NCI-H1092 treated with DMSO at 0.1 percent for 48 hours (cell line): ENCODE data around the gene FBXO21.

Experiments
- DNase-seq: peaks from one replicate; lab custom pipeline; 2025; lab: John Stamatoyannopoulos, UW

FBXO21 gene

DNA sequence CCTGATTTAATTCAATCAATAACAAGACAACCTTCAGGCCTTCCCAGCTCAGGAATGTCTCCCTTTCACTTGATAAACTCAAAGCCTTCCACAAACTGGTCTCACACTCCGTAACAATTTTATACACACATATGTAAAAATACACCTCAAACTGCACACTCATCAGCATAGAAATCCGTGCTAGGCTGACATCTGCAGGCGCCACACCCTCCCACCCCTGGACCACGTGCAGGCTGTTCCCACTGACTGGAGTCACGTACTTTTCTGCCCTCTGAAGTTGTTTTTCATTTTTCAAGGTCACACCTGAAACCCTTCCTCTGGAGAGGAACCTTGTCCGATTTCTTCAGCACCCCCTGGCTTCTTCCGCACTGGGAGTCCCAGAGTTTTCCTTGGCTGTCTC is 27.6 kb downstream of the FBXO21 start:
- DNase-seq, result no peak

DNA sequence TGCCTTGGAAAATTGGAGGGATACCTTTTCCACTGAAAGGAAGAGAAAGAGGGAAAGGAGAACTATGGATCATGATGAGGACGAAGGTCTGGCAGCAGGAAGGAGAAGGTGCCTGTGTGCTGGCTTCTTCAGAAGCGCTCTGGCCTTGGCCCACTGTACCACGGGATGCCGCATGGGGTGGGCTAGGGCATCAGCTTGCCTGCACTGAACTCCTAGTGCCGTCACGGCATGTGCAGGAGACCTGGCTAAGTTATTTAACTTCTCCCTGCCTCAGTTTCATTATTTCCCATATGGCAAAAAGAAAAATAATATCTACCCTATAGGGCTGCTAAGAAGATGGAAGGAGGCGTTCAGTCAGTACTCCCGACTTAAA is 28.1 kb downstream of the FBXO21 start:
- no peak for DNase-seq

DNA sequence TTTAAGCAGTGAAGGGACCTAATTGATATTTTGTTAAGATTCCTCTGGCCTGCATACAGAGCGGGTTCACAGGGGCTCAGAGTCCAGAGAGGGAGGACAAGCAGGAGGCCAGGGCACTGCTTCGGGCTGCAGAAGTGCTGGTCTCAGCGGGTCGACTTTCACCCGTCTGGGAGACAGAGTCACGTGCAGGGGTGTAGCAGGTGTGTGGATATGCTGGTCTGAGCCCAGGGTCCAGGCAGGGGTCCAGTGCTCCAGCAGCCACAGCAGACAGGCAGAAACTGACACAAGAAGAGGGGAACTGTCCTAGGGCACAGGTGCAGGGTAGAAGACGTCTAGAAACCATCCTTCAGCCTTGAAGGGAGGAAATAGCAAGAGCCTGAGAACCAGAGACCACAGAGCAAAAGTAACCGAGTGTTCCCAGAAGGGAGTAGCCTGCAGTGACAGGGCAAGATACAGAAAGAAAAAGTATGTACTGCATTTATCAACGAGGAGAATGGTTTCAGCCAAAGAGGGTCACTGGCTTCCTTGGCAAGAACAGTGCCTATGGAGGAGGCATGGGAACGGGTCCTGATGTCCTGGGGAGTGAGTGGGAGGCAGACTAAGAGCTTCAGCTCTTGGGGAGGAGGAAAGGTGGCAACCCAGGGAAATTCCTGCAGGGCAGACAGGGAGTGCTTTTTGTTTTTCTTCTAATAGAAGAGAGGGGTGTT is 28.7 kb downstream of the FBXO21 start:
- no peak for DNase-seq

DNA sequence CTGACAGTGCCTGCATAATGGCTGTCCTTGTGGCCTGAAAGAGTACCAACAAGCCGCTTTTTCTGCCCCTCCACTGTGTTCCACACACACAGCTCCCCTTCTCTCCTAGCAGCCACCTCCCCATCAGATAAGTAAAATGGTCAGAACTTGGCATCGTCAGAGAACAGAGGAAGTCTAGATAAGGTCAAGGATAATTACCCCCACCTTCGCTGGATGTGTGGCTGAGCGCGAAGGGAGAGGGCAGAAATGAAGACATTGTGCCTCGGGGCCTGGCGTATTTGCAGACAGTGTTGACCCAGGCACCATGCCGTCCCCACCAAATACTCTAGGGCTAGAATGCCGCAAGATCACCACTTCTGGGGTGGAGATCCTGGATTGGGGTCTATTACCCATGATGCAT is 30.6 kb downstream of the FBXO21 start:
- DNase-seq, result no peak

DNA sequence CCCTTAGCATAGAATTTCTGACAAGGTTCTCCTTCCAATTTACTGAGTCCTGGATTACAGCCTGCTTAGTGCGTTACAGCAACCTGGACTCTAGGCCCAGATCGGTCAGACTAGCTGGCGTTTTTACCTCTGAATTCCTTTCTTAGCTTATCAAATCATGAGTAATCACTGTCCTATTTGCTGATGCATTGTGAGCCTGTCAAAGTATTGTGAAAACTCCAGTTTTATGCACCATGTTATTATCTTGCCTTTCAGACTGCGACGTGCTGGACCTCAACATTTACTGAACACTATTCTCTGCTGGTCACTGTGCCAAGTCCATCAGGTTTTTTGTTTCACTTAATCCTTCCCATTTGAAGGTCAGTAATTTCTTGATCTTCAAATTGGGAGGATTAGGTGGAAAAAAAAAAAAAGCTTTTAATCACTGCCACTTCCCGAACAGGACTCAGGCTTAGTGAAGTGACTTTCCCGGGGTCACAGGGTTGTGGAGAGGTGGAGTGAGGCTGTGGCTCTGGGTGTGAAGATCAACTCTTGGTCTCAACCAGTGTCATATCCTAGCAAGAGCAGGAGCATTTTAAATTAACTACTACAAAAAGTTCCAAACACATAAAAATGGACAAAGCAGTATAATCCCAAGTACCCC is 31.2 kb downstream of the FBXO21 start:
- no peak for DNase-seq

DNA sequence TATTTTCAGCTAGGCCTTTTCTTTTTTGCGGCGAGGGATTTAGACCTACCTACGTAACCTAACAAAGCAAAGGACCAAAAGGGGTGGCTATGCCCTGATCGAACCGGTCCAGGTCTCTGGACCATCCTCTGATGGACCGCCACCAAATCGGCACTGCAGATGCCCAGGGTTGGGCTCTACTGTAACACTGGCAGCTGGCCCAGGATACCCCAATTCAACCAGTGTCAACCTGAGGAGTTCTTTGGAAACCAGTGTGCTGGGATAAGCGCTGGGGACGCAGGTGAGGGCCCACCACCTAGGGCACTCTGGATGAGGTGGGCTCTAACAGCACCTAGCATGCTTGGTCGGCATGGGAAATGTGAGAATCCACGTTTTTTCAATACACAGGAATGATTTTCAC is 32.2 kb downstream of the FBXO21 start:
- no peak for DNase-seq

DNA sequence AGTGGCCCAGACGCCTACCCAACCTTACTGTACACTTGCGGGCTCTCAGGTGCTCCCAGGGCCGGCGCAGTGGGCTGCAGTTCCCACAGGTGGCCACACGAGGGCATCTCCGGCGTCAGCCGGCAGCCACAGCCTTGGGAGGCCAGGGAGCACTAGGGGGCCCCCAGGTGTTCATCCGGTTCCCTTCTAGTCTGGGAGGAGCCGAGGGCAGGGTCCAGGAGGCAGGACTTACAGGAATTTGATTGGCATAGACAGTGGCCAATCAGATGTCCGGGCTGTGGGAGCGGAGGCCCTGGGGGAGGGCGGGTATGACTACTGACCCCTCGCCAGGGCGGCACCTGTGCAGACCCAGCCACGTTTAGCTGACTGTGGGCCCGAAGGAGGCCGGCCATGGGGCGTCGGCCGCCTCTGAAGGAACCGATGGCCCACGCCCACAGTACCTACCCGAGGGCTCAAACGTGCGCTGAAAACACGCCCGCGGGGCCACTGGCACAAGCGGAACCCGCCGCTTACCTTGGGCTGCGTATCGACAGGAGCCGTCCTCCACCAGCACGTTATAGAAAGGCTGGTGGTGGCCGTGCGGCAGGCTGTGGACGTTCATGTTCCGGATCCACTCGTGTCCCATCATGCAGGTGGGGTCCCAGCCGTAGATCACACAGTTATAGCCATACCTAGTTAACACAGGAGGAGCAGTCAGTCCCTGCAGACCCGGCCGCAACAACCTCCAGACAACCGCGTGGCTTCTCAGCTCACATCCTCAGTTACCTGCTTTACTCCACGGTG is 34.8 kb downstream of the FBXO21 start:
- peak; percentile 27 for DNase-seq

DNA sequence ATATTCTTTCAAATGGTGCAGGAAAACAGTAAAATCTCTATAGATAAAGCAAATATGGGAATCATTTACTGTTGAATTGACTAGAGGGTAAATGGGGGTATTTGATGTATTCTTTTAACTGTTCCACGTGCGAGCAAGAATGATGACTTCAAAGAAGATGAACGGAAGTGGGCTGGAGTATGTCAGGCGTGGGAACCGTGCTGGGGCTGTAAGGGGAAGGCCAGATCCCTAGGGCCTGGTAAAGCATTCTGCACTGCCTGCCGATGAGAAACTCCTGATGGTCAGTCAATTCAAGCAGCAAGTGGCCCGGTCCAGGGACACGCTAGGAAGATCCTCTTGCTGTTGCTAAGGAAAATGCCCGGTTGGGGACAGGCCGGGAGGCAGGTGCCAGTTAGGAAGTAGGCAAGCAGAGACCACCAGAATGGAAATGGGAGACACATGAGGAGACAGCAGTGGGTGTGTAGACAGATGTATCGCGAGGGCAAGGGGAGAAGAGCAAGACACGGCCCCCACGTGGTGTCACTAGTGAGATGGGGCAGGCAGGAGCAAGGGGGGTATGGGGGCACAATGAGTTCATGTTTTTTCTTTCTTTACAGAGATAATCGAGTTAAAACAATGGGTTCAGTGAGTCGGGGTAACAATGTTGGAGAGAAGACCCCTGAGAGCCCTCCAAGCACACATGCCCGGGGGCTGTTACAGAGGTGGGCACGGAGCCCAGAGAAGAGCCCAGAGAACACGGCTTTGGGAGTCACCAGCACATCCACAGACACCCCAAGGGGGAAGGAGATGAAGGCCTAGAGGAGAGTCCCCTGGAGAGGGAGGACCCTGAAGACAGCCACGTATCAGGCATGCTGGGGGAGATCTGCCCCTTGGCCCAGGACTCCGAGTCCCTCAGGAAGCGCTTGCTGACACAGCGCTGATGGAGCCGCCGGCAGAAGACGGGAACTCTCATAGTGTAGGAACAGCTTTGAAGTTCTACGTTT is 37.2 kb downstream of the FBXO21 start:
- DNase-seq, result no peak

DNA sequence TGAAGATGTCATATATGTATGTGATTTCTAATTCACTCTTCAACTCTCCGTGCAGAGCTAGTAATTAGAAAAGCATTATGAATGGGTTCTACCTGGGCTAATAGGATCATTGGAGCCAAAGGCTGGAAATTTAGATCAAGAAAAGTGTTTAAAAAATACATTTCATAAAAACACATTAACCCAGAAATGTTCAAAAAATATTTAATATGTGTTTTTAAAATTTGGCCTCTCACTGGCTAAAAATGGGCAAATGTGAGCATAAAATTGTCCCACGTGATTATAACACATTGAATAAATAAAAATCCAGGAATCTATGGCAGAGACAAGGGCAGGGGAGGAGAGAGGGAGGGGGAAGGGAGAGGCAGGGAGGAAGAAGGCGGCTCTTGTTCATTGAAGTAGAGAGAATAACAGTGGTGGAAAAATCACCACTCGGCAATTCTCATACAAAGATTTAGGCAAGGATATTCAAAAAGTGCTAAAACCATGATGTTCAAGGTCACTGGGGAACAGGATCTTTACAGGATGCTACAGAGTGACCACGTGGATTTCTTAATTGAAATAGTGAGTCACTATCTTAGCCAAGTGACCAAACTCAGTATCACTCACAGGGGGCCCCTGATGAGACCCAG is 38.8 kb downstream of the FBXO21 start:
- DNase-seq, result no peak

DNA sequence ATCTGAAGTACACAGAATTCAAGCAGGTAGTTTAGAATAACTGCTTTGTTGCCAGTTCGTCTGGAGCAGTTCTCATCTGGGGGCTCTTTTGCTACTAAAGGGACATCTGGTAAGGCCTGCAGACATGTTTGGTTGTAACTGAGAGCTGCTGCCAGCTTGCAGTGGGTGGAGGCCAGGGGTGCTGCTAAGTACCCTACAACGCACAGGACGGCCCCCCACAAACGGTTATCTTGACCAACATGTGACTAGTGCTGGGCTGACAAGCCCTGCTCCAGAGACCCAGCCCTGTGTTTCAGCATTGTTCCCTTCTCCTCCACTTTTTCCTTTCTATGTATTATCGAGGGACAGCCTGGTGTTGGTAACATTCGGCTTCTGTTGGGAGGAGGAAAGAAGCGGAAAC is 40.8 kb downstream of the FBXO21 start:
- DNase-seq, result no peak

DNA sequence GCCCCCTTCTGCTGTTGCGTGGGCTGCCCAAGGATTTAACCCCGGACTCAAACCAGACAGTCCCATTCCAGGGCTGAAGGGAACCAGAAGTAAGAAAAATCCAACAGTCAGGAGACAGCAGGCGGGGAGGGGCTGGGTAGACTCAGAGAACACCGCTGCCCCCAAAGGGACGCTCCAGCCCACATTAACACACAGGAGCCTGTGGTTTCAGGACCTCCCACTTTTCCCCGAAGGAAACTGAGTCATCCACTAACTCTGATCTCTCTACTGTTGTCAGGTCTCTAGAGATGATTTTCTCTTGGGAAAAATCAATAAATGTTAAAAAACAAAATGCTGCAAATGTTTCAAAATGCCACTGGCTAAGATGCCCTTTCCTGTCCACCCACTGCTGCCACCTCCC is 41.6 kb downstream of the FBXO21 start:
- no peak for DNase-seq

DNA sequence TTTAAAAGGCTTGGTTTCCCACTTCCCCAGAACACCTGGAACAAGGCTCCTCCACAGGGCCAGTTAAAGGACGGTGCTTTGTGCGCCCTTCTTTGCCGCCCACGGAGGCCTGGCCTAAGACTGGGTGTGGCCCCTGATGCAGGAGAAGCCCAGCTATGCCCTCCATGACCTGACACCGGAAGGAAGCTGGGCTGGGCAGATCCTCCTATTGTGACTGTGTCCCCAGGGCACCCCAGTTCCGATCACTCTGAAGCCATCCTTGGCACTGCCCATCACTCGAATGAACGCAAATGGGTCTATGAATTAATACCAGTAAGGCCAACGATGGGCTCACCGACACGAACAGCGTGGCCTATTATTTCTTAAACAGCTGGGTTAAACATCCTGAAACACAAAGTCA is 42.6 kb downstream of the FBXO21 start:
- no peak for DNase-seq

DNA sequence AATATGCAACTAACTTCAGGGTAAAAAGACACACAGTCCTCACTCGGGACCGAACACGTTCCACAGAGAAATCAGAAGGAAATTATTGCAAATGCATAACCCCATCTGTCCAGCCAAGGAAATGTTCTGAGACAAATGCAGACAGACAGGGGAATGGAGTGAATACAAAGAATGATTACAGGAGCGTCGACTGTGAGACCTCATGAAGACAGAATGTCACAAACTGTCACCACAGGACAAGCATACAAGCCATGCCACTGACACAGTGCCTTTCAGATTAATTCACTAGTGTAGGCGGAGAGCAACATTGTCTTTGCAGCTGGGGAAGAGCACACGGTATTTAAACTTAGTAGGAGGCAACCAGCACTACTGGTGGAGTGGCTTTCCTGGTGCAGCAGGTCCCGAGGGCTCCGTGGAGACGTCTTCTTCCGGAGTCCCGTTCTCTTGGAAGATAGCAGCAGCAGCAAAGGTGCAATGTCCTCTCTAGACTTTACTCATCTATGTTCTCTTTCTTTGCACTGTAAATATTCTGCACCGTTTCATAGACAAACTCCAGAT is 44.6 kb downstream of the FBXO21 start:
- no peak for DNase-seq

DNA sequence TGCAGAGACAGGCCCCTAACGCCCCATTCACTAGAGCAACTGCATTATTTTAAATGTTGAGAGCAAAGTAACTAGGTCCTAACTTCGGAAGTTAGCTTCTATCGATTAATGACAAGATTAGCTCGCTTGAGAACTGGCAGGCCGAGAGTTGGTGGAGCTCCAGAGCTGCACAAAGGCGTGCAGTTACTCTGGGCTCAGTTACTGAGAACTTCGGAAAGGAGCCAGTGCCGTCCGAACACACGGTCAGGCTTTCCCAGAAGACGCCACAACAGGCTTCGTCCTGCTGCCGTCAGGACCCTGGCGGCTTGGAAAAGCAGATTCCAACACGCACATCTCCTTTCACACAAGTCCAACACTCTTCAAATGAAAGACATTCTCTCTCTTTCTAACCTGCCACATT is 45.7 kb downstream of the FBXO21 start:
- DNase-seq, result no peak

DNA sequence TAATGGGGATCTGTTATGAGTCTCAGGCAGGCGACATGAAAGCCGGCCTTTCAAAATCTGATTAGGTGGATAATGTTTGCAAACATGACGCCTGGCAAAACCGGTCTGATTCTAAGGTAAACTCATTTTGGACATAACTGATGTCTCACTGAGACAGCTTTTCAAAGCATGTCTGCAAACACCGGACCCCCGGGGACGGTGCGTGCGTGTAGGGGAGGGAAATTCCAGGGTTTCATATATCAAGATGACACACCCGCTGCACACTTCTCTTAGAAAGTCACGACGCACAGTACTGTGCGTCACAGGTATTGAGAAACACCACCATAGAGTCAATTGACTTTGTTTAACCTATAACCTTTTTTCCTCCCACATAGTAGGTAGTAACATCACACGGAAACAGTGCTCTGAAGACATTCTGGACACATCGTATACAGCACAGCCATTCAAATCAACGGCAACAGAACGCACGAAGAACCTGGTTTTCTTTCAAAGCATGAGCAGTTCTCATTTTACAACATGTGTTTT is 47.2 kb downstream of the FBXO21 start:
- no peak for DNase-seq

DNA sequence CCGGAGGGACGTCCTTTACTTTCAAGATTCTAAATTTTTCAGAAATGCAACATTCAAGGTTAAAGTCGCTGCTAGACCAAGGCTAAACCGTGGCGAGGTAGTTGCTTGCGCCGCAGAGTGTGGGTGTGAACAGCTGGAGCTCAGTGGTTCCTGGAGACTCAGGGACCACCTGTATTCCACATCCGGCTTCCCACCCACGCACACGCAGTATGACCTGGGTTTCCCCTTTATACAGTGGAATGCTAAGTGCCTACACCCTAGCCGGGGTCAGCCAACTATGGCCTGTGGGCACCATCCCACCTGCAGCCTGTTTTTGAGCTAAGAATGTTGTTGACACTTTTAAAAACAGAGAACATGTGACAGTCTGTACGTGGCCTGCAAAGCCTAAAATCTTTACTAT is 48.2 kb downstream of the FBXO21 start:
- DNase-seq, result no peak

DNA sequence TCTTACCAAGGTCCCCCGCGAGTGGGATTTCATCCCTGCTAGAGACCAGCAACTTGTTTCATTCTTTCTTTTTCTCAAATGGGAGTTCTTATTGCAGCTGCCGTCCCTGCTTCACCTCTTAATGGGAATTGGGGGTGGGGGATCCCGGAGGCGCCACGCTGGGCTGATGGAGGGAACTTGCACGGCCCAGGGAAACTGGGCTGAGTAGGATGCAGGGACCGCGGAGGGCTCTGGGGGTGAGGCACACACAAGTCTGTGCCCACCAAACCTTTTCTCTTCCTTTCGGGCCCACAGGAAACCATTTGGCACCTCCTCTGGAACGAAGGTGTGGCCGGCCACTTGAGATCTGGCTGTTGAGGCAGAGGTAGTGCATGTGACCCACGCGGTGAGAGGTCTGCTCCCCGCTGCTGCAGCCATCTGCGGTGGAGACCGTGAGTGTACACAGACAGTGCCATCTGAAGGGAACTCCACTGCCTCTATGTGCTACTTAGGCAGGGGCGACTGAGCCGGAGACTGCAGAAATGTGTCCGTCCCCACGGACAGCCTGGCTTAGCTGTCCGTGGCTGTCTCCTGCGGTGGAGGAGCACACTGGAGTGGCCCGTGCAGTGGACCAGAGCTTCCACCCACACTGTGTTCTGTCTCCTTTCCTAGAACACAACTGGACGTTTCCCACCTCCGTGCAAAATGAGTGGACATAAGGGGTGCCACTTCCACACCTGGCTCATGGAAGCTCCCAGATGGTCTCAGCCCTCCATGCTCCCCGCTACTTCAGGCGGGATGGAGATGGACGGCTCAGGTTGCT is 49.0 kb downstream of the FBXO21 start:
- DNase-seq, result peak; percentile 44

DNA sequence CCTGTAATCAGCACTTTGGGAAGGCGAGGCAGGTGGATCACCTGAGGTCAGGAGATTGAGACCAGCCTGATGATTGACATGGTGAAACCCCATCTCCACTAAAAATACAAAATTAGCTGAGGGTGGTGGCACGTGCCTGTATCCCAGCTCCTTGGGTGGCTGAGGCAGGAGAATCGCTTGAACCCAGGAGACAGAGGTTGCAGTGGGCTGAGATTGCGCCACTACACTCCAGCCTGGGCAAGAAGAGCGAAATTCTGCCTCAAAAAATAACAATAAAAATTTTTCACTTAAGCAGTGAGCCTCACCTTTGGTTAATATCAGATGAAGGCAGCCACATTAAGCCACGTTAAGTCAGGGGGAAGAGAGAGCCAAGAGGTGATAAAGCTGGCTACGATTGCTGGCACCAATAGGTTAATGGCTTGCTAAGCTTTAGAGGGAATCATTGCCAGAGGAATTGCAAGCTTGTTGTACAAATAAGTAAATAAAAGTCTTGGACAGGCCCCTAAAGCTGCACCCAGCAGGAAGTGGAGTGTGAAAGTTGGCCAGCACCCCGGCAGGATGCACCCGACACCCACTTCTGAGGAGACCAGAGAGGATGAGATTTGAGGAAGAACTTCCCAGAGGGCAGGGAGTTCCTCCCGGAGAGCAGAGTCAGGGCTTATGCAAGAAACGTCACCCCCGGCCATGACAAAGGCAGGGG is 49.7 kb downstream of the FBXO21 start:
- peak; percentile 31 for DNase-seq

DNA sequence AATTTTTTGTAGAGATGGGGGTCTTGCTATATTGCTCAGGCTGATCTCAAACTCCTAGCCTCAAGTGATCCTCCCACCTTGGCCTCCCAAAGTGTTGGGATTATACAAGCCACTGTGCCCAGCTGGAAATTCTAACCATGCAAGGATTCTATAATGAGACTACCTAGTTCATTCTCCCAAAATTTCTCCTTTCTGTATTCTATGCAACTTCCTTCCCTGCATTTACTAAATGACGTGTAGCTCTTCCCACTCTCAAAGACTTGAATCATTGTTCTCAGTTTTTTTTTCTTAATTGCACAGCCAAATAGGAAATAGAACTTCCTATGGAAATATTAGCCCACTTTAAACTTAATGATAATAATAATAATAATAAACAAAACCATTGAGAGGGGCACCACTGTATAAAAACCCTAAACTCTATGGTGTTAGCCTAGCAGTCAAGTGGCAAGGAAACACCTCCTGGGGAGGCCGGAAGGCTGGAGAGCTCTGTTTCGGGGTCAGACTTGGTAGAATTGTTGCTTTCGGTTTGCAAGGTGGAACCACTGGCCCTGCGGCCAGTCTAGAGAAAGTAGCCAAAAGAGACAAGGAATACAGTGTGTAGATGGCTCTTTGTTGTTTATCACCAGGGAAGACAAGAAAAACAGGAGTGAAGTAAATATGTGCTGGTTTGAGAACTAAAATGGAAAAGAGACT is 51.1 kb downstream of the FBXO21 start:
- DNase-seq, result no peak
